Measurements from ENCODE around the gene LMF1. TPM values are rescaled to one million over a fixed set of nuclear protein-coding genes. Genes with fewer than 3 reads are reported as not detected.

The LMF1 gene
- total and polyA plus RNA-seq, 2 of the 13 experiments (the other 11 are each of a cell fraction or from before 2014, with no cell fraction given): 6.8 to 8.5 TPM

- H4K20me1 ChIP-seq (ENCODE audit: insufficient read depth, low read length): no peaks in the 10 kb centered on the region
Measured at GRCh38 chr16:886802-887731, 83.7 kb downstream of the LMF1 start.

GRCh38 chr16:886084-886543, 84.7 kb downstream of the LMF1 start:
- FAIRE-seq (no peak), DNase-seq (ENCODE audit: low spot score) (no peak), ATAC-seq (peak; percentile 20; the same call in 2 of the 3 replicates)
- Histone ChIP-seq H3K27me3 (ENCODE audit: control insufficient read depth in 1 of 2, insufficient read depth in 2 of 2, low read length in 2 of 2) (no peaks in the 10 kb centered on the region; a peak in 2 of 5 replicates), H2AFZ (ENCODE audit: low read length) (no peak overlapping the region), H3K4me2 (ENCODE audit: low read depth, low read length) (no peak overlapping the region), H3K79me2 (ENCODE audit: insufficient read depth, low read length) (no peaks in the 10 kb centered on the region), H4K20me1 (ENCODE audit: insufficient read depth, low read length) (no peaks in the 10 kb centered on the region), H3K9ac (ENCODE audit: insufficient read depth, low read depth, low read length) (no peak overlapping the region), H3K9me3 (ENCODE audit: low read length) (peaks cover 10% of the 10 kb centered on the region; the same call in 1 of the 2 replicates), H3K36me3 (replicated peaks in 1 of 2; ENCODE audit: control insufficient read depth in 1 of 2, insufficient read depth in 2 of 2, low read length in 2 of 2) (no peaks in the 10 kb centered on the region), H3K27ac (ENCODE audit: extremely low read length, insufficient read depth, low read length) (no peak overlapping the region), H3K4me1 (ENCODE audit: insufficient read depth, low read length) (no peaks in the 10 kb centered on the region), H3K4me3 (replicated peaks in 1 of 3; ENCODE audit: insufficient read depth in 1 of 3, low read depth in 2 of 3, low read length in 3 of 3) (no peak overlapping the region)
- ChIA-PET CTCF (ENCODE audit: low intra/inter-chr PET ratio, low total read pairs) (no interaction called here), POLR2A (no interaction called here)
- no TSS peak for BruUV-seq (replicated peaks)
- intact Hi-C loops (cut with micrococcal nuclease; ENCODE audit: unreplicated experiment): loop anchor here (5.0 kb wide), 1 partner anchor 86 kb away; the partner anchor contains the start of gene LMF1
- in situ Hi-C loops (cut with HindIII; ENCODE audit: extremely low pct_ligation_motif_present, low pct_unique_long_range_greater_than_20kb): no loop called here
- TF ChIP-seq RFX3 (CRISPR knock-in tag; IDR thresholded peaks at IDR 0.05) (no peak), NFYC (CRISPR knock-in tag; IDR thresholded peaks at IDR 0.05) (no peak), STAG1 (CRISPR knock-in tag; IDR thresholded peaks at IDR 0.05) (peak; percentile 30; the same call in 1 of the 2 replicates), CTCF (CRISPR knock-in tag; IDR thresholded peaks at IDR 0.05) (peak; percentile 48)
- 43% methylated on average over 12 of the region's 20 CpGs for WGBS (ENCODE audit: low lambda C conversion rate)

More at GRCh38 chr16:886802-887731, 83.7 kb downstream of the LMF1 start:
- FAIRE-seq (no peak), DNase-seq (ENCODE audit: low spot score) (no peak), ATAC-seq (no peak)
- H3K4me2 ChIP-seq (ENCODE audit: low read depth, low read length): peak overlapping the region; percentile 12; the same call in 1 of the 2 replicates
- 55% methylated on average over 10 of the region's 44 CpGs for WGBS (ENCODE audit: low lambda C conversion rate)
- intact Hi-C loops (cut with micrococcal nuclease; ENCODE audit: unreplicated experiment): loop anchor here (5.0 kb wide), 1 partner anchor 85 kb away; the partner anchor contains the start of gene LMF1
- H3K4me3 ChIP-seq (replicated peaks in 1 of 3; ENCODE audit: insufficient read depth in 1 of 3, low read depth in 2 of 3, low read length in 3 of 3): no peak overlapping the region
- peaks cover 10% of the 10 kb centered on the region; the same call in 1 of the 2 replicates for H3K9me3 ChIP-seq (ENCODE audit: low read length)
- CTCF ChIA-PET (ENCODE audit: low intra/inter-chr PET ratio, low total read pairs): no interaction called here
- in situ Hi-C loops (cut with HindIII; ENCODE audit: extremely low pct_ligation_motif_present, low pct_unique_long_range_greater_than_20kb): no loop called here
- no TSS peak for BruUV-seq (replicated peaks)
- H3K79me2 ChIP-seq (ENCODE audit: insufficient read depth, low read length): no peaks in the 10 kb centered on the region
- TF ChIP-seq HDAC2 (CRISPR knock-in tag; IDR thresholded peaks at IDR 0.05) (no peak), ZNF3 (CRISPR knock-in tag; IDR thresholded peaks at IDR 0.05) (no peak), ZBTB43 (CRISPR knock-in tag; conservative IDR thresholded peaks at IDR 0.05) (no peak), ISL2 (CRISPR knock-in tag; IDR thresholded peaks at IDR 0.05) (no peak), ZBTB1 (CRISPR knock-in tag; IDR thresholded peaks at IDR 0.05; ENCODE audit: borderline replicate concordance) (no peak)
- H3K9ac ChIP-seq (ENCODE audit: insufficient read depth, low read depth, low read length): no peak overlapping the region
- H3K4me1 ChIP-seq (ENCODE audit: insufficient read depth, low read length): no peaks in the 10 kb centered on the region
- POLR2A ChIA-PET: no interaction called here
- H3K27ac ChIP-seq (ENCODE audit: extremely low read length, insufficient read depth, low read length): no peak overlapping the region
- no peaks in the 10 kb centered on the region; a peak in 2 of 5 replicates for H3K27me3 ChIP-seq (ENCODE audit: control insufficient read depth in 1 of 2, insufficient read depth in 2 of 2, low read length in 2 of 2)
- H3K36me3 ChIP-seq (replicated peaks in 1 of 2; ENCODE audit: control insufficient read depth in 1 of 2, insufficient read depth in 2 of 2, low read length in 2 of 2): no peaks in the 10 kb centered on the region
- no peak overlapping the region for H2AFZ ChIP-seq (ENCODE audit: low read length)

All from HepG2 (cell line).